Measurements from ENCODE around the gene CDC16. TPM values are rescaled to one million over a fixed set of nuclear protein-coding genes. Genes with fewer than 3 reads are reported as not detected.
A peak's percentile ranks its signal among the peaks of the same experiment; 100 is the strongest.

CDC16 gene
- total RNA-seq, 4 donors from 2014 or later: 50.1 to 149 (median 69.7) TPM

GRCh38 chr13:114224201-114224600, 10.5 kb upstream of the CDC16 start:
- H3K27ac ChIP-seq: no peak overlapping the region
- no peak overlapping the region for H3K4me3 ChIP-seq
- H3K4me1 ChIP-seq: peaks cover 0 to 6% (median 0%) of the 10 kb centered on the region in 4 donors
- no peaks in the 10 kb centered on the region for H3K36me3 ChIP-seq
- no peak for DNase-seq
- H3K9me3 ChIP-seq: no peaks in the 10 kb centered on the region
- no peak for TF ChIP-seq CTCF (IDR thresholded peaks at IDR 0.05)
- TF ChIP-seq POLR2A (IDR thresholded peaks at IDR 0.05): no peak
- H3K27me3 ChIP-seq: no peaks in the 10 kb centered on the region

- Histone ChIP-seq H3K9me3 (no peaks in the 10 kb centered on the region), H3K4me3 (no peak overlapping the region), H3K36me3 (no peaks in the 10 kb centered on the region), H3K27me3 (no peaks in the 10 kb centered on the region), H3K4me1 (peaks cover 0 to 6% (median 0%) of the 10 kb centered on the region in 4 donors), H3K27ac (no peak overlapping the region)
- TF ChIP-seq CTCF (IDR thresholded peaks at IDR 0.05) (no peak), POLR2A (IDR thresholded peaks at IDR 0.05) (no peak)
- no peak for DNase-seq
Observed at GRCh38 chr13:114225610-114226009, 9.1 kb upstream of the CDC16 start.

DNA sequence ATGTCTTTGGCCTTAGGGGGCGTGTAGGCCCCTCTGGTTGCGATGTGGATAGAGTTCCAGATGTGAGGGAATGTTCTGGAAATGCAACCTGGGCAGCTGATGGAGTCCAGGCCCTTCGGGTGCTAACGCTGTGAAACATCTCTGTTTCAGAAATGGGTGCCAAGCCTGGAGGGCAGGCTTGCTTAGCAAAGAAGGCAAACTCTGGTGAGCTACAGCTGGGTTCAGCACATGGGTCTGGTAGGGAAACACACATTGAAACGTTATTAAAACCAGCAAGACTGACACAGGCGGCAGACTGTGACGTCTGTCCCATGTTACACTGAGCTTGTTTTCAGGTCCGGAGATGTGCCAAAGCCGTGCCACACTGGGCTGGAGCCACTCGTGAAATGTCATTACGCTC, 8.6 kb upstream of the CDC16 start:
- H3K27me3 ChIP-seq: no peaks in the 10 kb centered on the region
- H3K27ac ChIP-seq: no peak overlapping the region
- no peaks in the 10 kb centered on the region for H3K9me3 ChIP-seq
- no peak for TF ChIP-seq POLR2A (IDR thresholded peaks at IDR 0.05)
- TF ChIP-seq CTCF (IDR thresholded peaks at IDR 0.05): no peak
- H3K4me3 ChIP-seq: no peak overlapping the region
- DNase-seq: no peak
- H3K4me1 ChIP-seq: peaks cover 0 to 6% (median 0%) of the 10 kb centered on the region in 4 donors
- H3K36me3 ChIP-seq: no peaks in the 10 kb centered on the region

- Histone ChIP-seq H3K9me3 (no peaks in the 10 kb centered on the region), H3K4me3 (no peak overlapping the region), H3K4me1 (peaks cover 0 to 6% (median 0%) of the 10 kb centered on the region in 4 donors), H3K27me3 (no peaks in the 10 kb centered on the region), H3K27ac (no peak overlapping the region), H3K36me3 (no peaks in the 10 kb centered on the region)
- TF ChIP-seq POLR2A (IDR thresholded peaks at IDR 0.05) (no peak), CTCF (IDR thresholded peaks at IDR 0.05) (peak; percentile 88 to 98 (median 96))
- peak; percentile 86 to 96 (median 89) for DNase-seq
Observed at GRCh38 chr13:114226699-114227323, 7.9 kb upstream of the CDC16 start.

- Histone ChIP-seq H3K27ac (no peak overlapping the region), H3K9me3 (no peaks in the 10 kb centered on the region), H3K27me3 (no peaks in the 10 kb centered on the region), H3K36me3 (no peaks in the 10 kb centered on the region), H3K4me3 (no peak overlapping the region), H3K4me1 (peaks cover 0 to under 1% (median 0%) of the 10 kb centered on the region in 4 donors)
- no peak for DNase-seq
- TF ChIP-seq CTCF (IDR thresholded peaks at IDR 0.05): no peak
- TF ChIP-seq POLR2A (IDR thresholded peaks at IDR 0.05): no peak
Observed at GRCh38 chr13:114227528-114227927, 7.2 kb upstream of the CDC16 start.

All from Peyer's patch (tissue), 4 donors.